Activated B cell treated with CpG ODN at 0.5 μM for 24 hours (primary cell): ENCODE data around the gene MTURN. TPM values are rescaled to one million over a fixed set of nuclear protein-coding genes. Genes with fewer than 3 reads are reported as not detected.

ENCODE experiments used
- ATAC-seq: fragments of 200-7000 bp; cut with Tn5 transposase; one replicate; pipeline ENCODE4 v1.10.0; 2021; ENCODE audit warnings: low read depth, mild to moderate bottlenecking, moderate library complexity
- CTCF ChIA-PET: fragments of 350-600 bp; sonication (Branson Sonifier 250); formaldehyde crosslinking; loops from one replicate; lab custom pipeline; 2021; ENCODE audit warnings: antibody characterized with exemption; lab: Charles Lee
- POLR2A ChIA-PET: fragments of 350-600 bp; sonication (Branson Sonifier 250); formaldehyde crosslinking; loops from one replicate; lab custom pipeline; 2021; ENCODE audit warnings: antibody characterized with exemption; lab: Charles Lee
- DNase-seq: peaks from one replicate; pipeline ENCODE4 v3.0.0; 2022
- H3K27ac Mint-ChIP-seq: one replicate; pipeline ENCODE4 v1.8.0; 2020; ENCODE audit warnings: mixed read lengths
- H3K27me3 Mint-ChIP-seq: one replicate; pipeline ENCODE4 v1.8.0; 2021; ENCODE audit warnings: mixed read lengths
- H3K36me3 Mint-ChIP-seq: one replicate; pipeline ENCODE4 v1.8.0; 2021; ENCODE audit warnings: low read depth, mixed read lengths
- H3K4me1 Mint-ChIP-seq: one replicate; pipeline ENCODE4 v1.8.0; 2021; ENCODE audit warnings: mixed read lengths
- H3K4me3 Mint-ChIP-seq: one replicate; pipeline ENCODE4 v1.8.0; 2020; ENCODE audit warnings: mild to moderate bottlenecking, mixed read lengths
- H3K9me3 Mint-ChIP-seq: one replicate; pipeline ENCODE4 v1.8.0; 2020; ENCODE audit warnings: mixed read lengths
- CTCF ChIP-seq: fragments of 200-600 bp; IDR thresholded peaks from one replicate; pipeline ENCODE4 v1.8.0; 2022; ENCODE audit warnings: antibody characterized with exemption, mild to moderate bottlenecking
- intact Hi-C: fragments of 100-400 bp; cut with micrococcal nuclease; formaldehyde crosslinking; loops from one replicate; pipeline ENCODE4 v1.15.1; 2024
- total RNA-seq: library from RNA; stranded (reverse); gene quantifications from 2 replicates; pipeline ENCODE4 v1.2.3, GENCODE V29; 2022

The MTURN gene
- total RNA-seq, 1 donor from 2014 or later = 4.6 TPM

DNA sequence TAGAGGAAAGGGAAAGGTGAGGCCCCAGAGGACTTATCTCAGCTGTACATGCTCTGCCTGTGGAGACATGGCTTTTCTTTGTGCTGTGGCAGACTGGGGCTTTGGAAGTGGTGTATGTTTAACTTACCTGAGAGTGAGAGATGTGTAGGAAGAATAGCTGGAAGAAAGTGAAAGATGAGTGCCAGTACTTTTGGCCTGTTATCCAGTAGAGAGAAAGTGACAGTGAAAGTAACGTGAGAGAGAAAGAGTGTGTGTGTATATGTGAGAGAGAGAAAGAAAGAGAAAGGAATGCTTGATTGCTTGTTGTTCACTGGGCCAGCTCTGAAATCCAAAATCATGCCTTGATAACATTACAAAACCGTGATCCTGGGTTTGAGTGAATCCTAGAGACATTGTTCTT, 25.5 kb downstream of the MTURN start:
- Mint-ChIP-seq H3K36me3 (no peaks in the 10 kb centered on the region), H3K27ac (no peak overlapping the region), H3K27me3 (no peaks in the 10 kb centered on the region), H3K4me1 (peaks cover 54% of the 10 kb centered on the region), H3K4me3 (no peak overlapping the region), H3K9me3 (no peaks in the 10 kb centered on the region)
- ATAC-seq = no peak
- ChIA-PET CTCF (no interaction called here), POLR2A (no interaction called here)
- no peak for DNase-seq
- intact Hi-C loops = loop anchor here (5.0 kb wide), 1 partner anchor 287 kb away; no protein-coding TSS in a partner anchor
- no peak for TF ChIP-seq CTCF

GRCh38 chr7:30162133-30162532, 27.3 kb downstream of the MTURN start:
- intact Hi-C loops = loop anchor here (2.0 to 5.0 kb wide), 2 partner anchors 27 to 285 kb away; partner anchors contain the start of gene MTURN
- H3K27ac Mint-ChIP-seq = peak overlapping the region; percentile 50
- POLR2A ChIA-PET = interaction anchor here (0.7 to 0.9 kb wide), 2 partner anchors 17 to 132 kb away, joined by 3 read pairs; no protein-coding TSS in a partner anchor
- H3K4me3 Mint-ChIP-seq = no peak overlapping the region
- H3K9me3 Mint-ChIP-seq = no peaks in the 10 kb centered on the region
- H3K4me1 Mint-ChIP-seq = peaks cover 53% of the 10 kb centered on the region
- ATAC-seq = no peak
- CTCF ChIA-PET = interaction anchor here (1.0 to 3.0 kb wide), 4 partner anchors 100 to 403 kb away, joined by 3 to 37 read pairs (median 6); no protein-coding TSS in a partner anchor
- H3K36me3 Mint-ChIP-seq = no peaks in the 10 kb centered on the region
- no peak for TF ChIP-seq CTCF
- H3K27me3 Mint-ChIP-seq = no peaks in the 10 kb centered on the region
- DNase-seq = no peak

DNA sequence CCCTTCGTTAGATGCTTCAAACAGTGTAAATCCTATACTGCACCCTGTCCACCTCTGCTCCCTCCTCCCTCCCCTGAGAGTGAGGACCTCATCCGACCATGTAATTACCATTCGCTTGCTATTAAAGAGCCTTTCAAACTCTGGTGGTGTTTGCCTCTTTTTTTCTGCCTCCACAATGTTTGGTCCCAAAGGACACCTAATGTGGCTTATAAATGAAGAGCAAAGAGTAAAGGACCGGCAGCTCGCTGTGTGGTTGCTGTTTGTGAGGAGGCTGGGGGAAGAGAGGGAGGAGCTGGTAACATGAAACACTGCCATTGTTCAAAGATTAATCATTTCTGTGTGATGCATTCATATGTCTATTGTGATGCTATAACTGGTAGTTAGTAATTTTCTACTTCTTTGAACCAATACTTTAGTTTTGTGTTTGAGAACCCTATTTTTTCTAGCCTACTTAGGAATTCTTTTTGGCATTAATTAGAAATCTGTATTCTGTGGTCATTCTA, 27.9 kb downstream of the MTURN start:
- peak overlapping the region; percentile 73 for H3K27ac Mint-ChIP-seq
- ChIA-PET POLR2A (interaction anchor here (0.7 to 0.9 kb wide), 2 partner anchors 16 to 132 kb away, joined by 3 read pairs; no protein-coding TSS in a partner anchor), CTCF (interaction anchor here (1.0 to 3.0 kb wide), 4 partner anchors 101 to 402 kb away, joined by 3 to 37 read pairs (median 6); no protein-coding TSS in a partner anchor)
- intact Hi-C loops = loop anchor here (2.0 to 5.0 kb wide), 2 partner anchors 28 to 285 kb away; partner anchors contain the start of gene MTURN
- H3K4me1 Mint-ChIP-seq = peaks cover 50% of the 10 kb centered on the region
- H3K36me3 Mint-ChIP-seq = no peaks in the 10 kb centered on the region
- no peak for TF ChIP-seq CTCF
- peak overlapping the region; percentile 15 for H3K4me3 Mint-ChIP-seq
- H3K27me3 Mint-ChIP-seq = no peaks in the 10 kb centered on the region
- DNase-seq = no peak
- no peak for ATAC-seq
- no peaks in the 10 kb centered on the region for H3K9me3 Mint-ChIP-seq

GRCh38 chr7:30163231-30163894, 28.6 kb downstream of the MTURN start:
- Mint-ChIP-seq H3K4me3 (peak overlapping the region; percentile 66), H3K9me3 (no peaks in the 10 kb centered on the region), H3K27ac (peak overlapping the region; percentile 73), H3K27me3 (no peaks in the 10 kb centered on the region), H3K36me3 (no peaks in the 10 kb centered on the region), H3K4me1 (peaks cover 50% of the 10 kb centered on the region)
- DNase-seq (no peak), ATAC-seq (peak; percentile 69)
- intact Hi-C loops = loop anchor here (2.0 to 5.0 kb wide), 2 partner anchors 29 to 284 kb away; partner anchors contain the start of gene MTURN
- POLR2A ChIA-PET = interaction anchor here (0.8 to 2.1 kb wide), 3 partner anchors 63 to 159 kb away, joined by 3 to 13 read pairs (median 4); partner anchors contain the start of gene ZNRF2
- CTCF ChIA-PET = interaction anchor here (2.0 to 3.0 kb wide), 3 partner anchors 19 to 189 kb away, joined by 7 to 37 read pairs (median 27); no protein-coding TSS in a partner anchor
- TF ChIP-seq CTCF = no peak
